Measurements from ENCODE around the gene SMTNL2.
"Not testable (repeated sequence)": the region's sequence is repeated elsewhere in the genome, so short reads cannot be mapped to it uniquely, and the experiment has no call there.

The SMTNL2 gene

DNA sequence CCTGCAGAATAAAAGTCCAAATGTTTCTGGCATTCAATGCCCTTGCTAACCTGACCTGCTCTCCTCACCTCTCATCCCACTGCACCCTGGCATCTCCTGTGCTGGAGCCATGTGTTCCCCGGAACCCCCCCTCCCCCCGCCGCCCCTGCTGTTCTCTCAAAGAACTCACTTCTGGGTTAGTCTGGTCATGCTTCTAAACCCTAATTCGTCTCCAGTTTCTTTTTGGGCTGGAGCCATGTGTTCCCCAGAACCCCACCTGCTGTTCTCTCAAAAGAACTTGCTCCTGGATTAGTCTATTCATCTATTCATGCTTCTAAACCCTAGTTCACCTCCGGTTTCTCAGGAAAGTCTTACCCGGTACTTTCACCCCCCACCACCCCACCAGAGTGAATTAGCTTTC, 58.0 kb downstream of the SMTNL2 start:
- no peaks in the 10 kb centered on the region for H3K36me3 ChIP-seq (replicated peaks)
- no peak overlapping the region for H3K27ac ChIP-seq
- TF ChIP-seq CTCF (IDR thresholded peaks at IDR 0.05; ENCODE audit: low read depth, low read length, missing control alignments) = no peak
- in situ Hi-C loops (cut with HindIII; ENCODE audit: low pct_ligation_motif_present, low sequenced_read_pairs) = no loop called here
- peaks cover 46% of the 10 kb centered on the region for H3K27me3 ChIP-seq (replicated peaks)
- H3K4me3 ChIP-seq (ENCODE audit: low read depth, low read length) = no peak overlapping the region
- no peak for DNase-seq

DNA sequence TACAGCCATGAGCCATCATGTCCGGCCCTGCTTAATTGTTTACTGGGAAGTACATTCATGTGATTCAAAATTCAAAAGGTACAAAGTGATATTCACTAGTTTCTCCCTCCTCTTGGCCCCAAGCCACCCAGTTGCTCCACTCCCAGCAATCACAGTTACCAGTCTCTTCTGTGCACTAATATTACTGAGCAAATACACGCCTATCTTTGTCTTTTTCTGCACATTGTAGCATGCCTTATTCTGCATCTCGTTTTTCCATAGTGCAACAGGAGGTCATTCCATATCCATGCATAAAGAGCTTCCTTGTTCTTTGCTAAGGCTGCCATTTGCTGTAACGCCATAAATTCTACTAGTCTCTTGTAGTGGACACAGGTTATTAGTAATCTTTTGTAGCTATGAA, 59.3 kb downstream of the SMTNL2 start:
- in situ Hi-C loops (cut with HindIII; ENCODE audit: low pct_ligation_motif_present, low sequenced_read_pairs) = no loop called here
- no peak for DNase-seq
- peaks cover 41% of the 10 kb centered on the region for H3K27me3 ChIP-seq (replicated peaks)
- no peaks in the 10 kb centered on the region for H3K36me3 ChIP-seq (replicated peaks)
- no peak overlapping the region for H3K4me3 ChIP-seq (ENCODE audit: low read depth, low read length)
- no peak overlapping the region for H3K27ac ChIP-seq
- TF ChIP-seq CTCF (IDR thresholded peaks at IDR 0.05; ENCODE audit: low read depth, low read length, missing control alignments) = no peak

GRCh38 chr17:4645642-4646041, 61.3 kb downstream of the SMTNL2 start:
- H3K27ac ChIP-seq = no peak overlapping the region
- H3K36me3 ChIP-seq (replicated peaks) = no peaks in the 10 kb centered on the region
- in situ Hi-C loops (cut with HindIII; ENCODE audit: low pct_ligation_motif_present, low sequenced_read_pairs) = no loop called here
- no peak for TF ChIP-seq CTCF (IDR thresholded peaks at IDR 0.05; ENCODE audit: low read depth, low read length, missing control alignments)
- DNase-seq = no peak
- H3K27me3 ChIP-seq (replicated peaks) = peaks cover 34% of the 10 kb centered on the region
- H3K4me3 ChIP-seq (ENCODE audit: low read depth, low read length) = no peak overlapping the region

DNA sequence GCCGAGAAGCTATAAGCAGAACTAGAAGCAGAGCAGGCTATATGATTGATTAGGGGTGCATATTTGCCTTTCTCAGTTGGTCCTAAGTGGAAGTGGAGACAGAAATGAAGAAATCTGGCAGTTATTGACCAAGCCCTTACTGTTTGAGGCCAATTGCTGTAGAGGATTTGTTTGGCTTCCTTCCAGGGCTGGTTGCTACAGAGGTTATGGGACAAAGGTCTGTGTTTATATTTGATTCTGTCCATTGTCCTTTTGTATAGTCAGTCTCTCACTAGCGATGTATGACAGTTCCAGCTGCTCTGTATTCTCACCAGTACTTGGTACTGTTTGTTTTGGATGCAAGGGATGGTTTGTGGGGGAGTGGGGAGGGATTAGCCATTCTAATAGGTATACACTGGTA, 64.4 kb downstream of the SMTNL2 start:
- in situ Hi-C loops (cut with HindIII; ENCODE audit: low pct_ligation_motif_present, low sequenced_read_pairs) = no loop called here
- no peak for DNase-seq
- Histone ChIP-seq H3K36me3 (replicated peaks) (no peaks in the 10 kb centered on the region), H3K4me3 (ENCODE audit: low read depth, low read length) (no peak overlapping the region), H3K27ac (no peak overlapping the region), H3K27me3 (replicated peaks) (peaks cover 10% of the 10 kb centered on the region)
- no peak for TF ChIP-seq CTCF (IDR thresholded peaks at IDR 0.05; ENCODE audit: low read depth, low read length, missing control alignments)

GRCh38 chr17:4652997-4653396, 68.7 kb downstream of the SMTNL2 start:
- no peak for DNase-seq
- no peaks in the 10 kb centered on the region for H3K27me3 ChIP-seq (replicated peaks)

GRCh38 chr17:4655933-4656332, 71.6 kb downstream of the SMTNL2 start:
- DNase-seq; H3K27me3 ChIP-seq (replicated peaks); in situ Hi-C loops (cut with HindIII; ENCODE audit: low pct_ligation_motif_present, low sequenced_read_pairs); H3K36me3 ChIP-seq (replicated peaks); H3K4me3 ChIP-seq (ENCODE audit: low read depth, low read length); H3K27ac ChIP-seq: not testable (repeated sequence)

More at GRCh38 chr17:4652997-4653396, 68.7 kb downstream of the SMTNL2 start:
- no peak overlapping the region for H3K4me3 ChIP-seq (ENCODE audit: low read depth, low read length)
- in situ Hi-C loops (cut with HindIII; ENCODE audit: low pct_ligation_motif_present, low sequenced_read_pairs) = no loop called here
- TF ChIP-seq CTCF (IDR thresholded peaks at IDR 0.05; ENCODE audit: low read depth, low read length, missing control alignments) = no peak
- no peak overlapping the region for H3K27ac ChIP-seq
- no peaks in the 10 kb centered on the region for H3K36me3 ChIP-seq (replicated peaks)
